ENCODE data around the gene FGF12.

FGF12 gene

DNA sequence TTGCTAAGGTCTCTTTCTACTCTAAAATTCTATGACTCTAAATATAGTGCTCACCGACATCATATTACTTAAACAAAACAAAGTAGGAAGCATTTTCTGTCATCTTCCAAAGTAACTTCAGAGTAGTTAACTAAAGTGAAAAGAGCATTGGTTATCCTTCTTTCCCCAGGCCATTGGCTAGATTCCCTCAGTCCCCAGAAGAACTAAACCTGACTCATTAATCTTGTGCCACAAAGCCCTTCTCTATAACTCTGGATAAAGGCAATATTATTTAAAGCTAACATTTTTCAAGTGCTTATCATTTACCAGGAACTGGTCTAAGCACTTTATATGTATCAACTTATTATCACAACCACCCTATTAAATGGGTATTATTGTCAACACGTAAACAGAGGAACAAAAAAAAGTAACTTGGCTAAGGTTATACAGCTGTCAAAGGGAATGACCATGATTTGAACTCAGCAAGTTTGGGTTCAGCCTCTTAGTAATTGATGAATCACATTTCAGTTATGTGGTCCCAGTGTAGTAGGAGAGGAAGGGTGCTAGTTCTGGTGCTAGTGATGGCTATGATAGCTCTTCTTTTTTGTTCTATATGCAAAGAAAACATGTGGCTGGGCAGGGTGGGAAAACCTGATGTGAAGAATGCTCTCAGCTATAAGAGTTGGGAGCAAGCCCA, 304.9 kb downstream of the FGF12 start:
- in situ Hi-C loops (cut with MboI; ENCODE audit: low sequenced_read_pairs): no loop called here

- in situ Hi-C loops (cut with MboI; ENCODE audit: low sequenced_read_pairs): no loop called here
Measured at GRCh38 chr3:192419312-192419711, 308.0 kb downstream of the FGF12 start.

DNA sequence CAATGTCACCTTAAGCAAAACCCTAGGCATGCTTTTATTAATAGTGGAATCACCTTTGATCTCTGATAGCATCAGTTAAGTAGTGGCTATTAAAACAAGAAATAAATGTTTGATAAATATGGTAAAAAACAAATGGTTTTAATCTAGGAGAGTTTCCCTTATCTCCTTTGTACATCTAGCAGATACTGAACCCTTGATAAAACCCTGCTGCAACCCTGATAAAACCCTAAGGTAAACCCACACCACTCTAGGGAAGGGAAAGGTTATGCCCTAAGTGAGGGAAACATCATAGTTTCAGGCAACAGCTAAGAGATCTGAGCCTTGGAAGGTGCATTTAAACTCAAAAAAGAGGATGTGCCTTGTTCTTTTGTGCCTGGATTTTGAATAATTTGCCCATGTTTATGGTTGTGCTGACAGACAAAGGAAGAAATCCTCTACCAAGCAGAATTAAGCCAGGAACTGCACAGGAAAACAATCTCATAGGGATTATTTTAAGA, 309.7 kb downstream of the FGF12 start:
- in situ Hi-C loops (cut with MboI; ENCODE audit: low sequenced_read_pairs): no loop called here

DNA sequence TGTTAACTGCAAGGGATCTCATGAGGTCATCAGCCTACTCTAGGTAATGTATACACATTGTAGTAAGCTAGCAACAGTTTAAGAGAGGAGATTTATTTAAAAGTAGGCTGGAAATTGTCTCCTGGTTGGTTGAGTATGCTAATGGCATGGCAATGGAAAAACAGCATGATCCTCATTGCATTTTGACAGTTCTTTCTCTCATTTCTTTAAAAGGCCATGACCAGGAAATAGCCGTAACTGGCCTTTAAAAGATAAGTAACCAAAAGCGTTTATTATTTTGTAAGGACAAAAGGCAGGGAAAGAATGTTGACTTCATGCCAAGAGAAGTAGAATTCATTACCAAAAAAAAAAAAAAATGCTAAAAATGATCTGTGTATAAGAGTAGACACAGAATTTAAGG, 310.3 kb downstream of the FGF12 start:
- in situ Hi-C loops (cut with MboI; ENCODE audit: low sequenced_read_pairs): no loop called here

GRCh38 chr3:192413461-192413860, 313.9 kb downstream of the FGF12 start:
- in situ Hi-C loops (cut with MboI; ENCODE audit: low sequenced_read_pairs): no loop called here

- in situ Hi-C loops (cut with MboI; ENCODE audit: low sequenced_read_pairs): no loop called here
Measured at GRCh38 chr3:192410684-192410960, 316.7 kb downstream of the FGF12 start.

GRCh38 chr3:192409838-192410683, 317.3 kb downstream of the FGF12 start:
- in situ Hi-C loops (cut with MboI; ENCODE audit: low sequenced_read_pairs): no loop called here

DNA sequence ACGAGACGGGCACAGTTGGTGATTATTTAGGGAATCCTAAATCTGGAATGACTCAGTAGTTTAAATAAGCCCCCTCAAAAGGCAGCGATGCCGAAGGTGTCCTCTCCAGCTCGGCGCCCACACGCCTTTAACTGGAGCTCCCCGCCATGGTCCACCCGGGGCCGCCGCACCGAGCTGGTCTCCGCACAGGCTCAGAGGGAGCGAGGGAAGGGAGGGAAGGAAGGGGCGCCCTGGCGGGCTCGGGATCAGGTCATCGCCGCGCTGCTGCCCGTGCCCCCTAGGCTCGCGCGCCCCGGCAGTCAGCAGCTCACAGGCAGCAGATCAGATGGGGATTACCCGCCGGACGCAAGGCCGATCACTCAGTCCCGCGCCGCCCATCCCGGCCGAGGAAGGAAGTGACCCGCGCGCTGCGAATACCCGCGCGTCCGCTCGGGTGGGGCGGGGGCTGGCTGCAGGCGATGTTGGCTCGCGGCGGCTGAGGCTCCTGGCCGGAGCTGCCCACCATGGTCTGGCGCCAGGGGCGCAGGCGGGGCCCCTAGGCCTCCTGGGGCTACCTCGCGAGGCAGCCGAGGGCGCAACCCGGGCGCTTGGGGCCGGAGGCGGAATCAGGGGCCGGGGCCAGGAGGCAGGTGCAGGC, 318.0 kb downstream of the FGF12 start:
- in situ Hi-C loops (cut with MboI; ENCODE audit: low sequenced_read_pairs): no loop called here

- in situ Hi-C loops (cut with MboI; ENCODE audit: low sequenced_read_pairs): no loop called here
Measured at GRCh38 chr3:192408647-192409200, 318.6 kb downstream of the FGF12 start.

DNA sequence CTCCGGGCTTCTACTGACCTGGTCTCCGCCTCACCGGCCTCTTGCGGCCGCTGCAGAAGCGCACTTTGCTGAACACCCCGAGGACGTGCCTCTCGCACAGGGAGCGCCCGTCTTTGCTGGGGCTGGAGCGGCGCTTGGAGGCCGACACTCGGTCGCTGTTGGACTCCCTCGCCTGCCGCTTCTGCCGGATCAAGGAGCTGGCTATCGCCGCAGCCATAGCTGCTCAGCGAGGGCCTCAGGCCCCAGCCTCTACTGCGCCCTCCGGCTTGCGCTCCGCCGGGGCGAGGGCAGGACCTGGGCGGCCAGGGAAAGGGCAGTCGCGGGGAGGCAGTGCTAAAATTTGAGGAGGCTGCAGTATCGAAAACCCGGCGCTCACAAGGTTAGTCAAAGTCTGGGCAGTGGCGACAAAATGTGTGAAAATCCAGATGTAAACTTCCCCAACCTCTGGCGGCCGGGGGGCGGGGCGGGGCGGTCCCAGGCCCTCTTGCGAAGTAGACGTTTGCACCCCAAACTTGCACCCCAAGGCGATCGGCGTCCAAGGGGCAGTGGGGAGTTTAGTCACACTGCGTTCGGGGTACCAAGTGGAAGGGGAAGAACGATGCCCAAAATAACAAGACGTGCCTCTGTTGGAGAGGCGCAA, 319.2 kb downstream of the FGF12 start:
- in situ Hi-C loops (cut with MboI; ENCODE audit: low sequenced_read_pairs): no loop called here

- in situ Hi-C loops (cut with MboI; ENCODE audit: low sequenced_read_pairs): no loop called here
Measured at GRCh38 chr3:192399767-192400166, 327.6 kb downstream of the FGF12 start.

GRCh38 chr3:192397012-192397411, 330.3 kb downstream of the FGF12 start:
- in situ Hi-C loops (cut with MboI; ENCODE audit: low sequenced_read_pairs): no loop called here

DNA sequence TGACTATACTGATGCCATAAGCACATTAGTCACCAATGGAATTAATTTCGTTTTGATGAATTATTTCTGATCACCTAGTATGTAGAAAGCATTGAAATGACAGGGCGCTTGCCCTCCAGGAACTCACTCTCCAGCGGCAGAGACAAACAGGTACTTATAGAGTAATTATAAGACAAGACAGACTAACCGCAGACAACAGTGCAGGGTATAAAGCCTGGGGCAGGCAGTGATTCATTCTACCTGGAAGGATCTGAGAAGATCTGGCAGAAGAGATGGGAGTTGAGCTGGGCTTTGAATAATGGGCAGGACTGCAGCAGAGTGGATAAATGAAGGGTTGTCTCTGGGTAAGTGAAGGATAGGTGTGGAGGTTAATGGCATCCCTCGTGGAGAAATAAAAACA, 331.8 kb downstream of the FGF12 start:
- in situ Hi-C loops (cut with MboI; ENCODE audit: low sequenced_read_pairs): no loop called here

DNA sequence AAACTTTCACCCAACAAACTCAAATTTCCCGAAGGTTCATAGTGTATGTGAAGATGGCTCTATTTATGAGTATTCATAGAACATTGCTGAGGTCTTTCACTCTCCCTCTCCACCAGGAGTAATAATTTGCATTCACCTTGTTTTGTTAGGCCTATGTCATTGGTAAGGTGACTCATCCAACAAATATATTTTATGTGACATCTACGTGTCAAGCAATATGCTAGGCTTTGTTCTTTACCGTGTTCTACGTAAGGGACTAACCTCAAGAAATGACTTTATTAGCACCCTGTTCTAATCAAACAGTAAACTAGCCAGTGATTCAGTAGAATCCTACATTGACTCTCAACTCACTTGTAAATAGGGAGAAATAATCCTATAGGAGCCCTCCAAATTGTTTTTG, 334.4 kb downstream of the FGF12 start:
- in situ Hi-C loops (cut with MboI; ENCODE audit: low sequenced_read_pairs): no loop called here

- in situ Hi-C loops (cut with MboI; ENCODE audit: low sequenced_read_pairs): no loop called here
Measured at GRCh38 chr3:192382861-192383260, 344.5 kb downstream of the FGF12 start.

DNA sequence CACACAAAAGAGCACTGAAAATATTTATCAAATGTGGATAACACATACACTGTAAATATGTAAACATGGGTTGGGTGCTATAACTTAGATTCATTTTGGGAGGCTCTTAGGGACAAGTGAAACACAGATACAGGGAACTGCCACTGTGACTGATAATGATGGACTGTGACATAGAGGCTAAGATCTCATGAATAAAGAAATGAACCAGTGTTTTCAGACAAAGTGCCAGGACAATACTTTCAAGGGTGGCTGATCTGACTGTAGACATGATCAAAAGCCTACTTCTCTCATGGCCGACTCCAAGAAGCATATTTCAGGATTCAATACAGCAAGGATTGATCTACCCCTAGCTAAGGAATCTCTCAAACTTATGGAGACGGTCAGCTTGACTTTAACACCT, 353.8 kb downstream of the FGF12 start:
- in situ Hi-C loops (cut with MboI; ENCODE audit: low sequenced_read_pairs): no loop called here

- in situ Hi-C loops (cut with MboI; ENCODE audit: low sequenced_read_pairs): no loop called here
Measured at GRCh38 chr3:192373032-192373431, 354.3 kb downstream of the FGF12 start.

DNA sequence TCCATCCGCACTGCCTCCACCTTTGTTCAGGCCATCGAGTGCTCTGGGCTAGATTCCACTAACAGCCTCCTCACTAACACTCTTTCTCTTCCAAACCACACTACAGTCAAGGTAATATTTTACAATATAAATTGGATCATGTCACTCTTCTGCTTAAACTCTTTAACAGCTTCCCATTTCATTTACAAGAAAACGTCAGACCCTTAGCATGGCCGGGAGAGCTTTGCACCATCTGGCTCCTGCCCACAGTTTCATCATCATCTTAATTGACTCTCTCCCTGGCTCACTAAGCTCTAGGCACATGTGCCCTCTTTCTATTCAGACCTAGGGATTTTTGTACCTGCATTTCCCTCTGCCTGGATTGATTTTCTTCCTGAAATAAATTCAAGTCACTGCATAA, 354.7 kb downstream of the FGF12 start:
- in situ Hi-C loops (cut with MboI; ENCODE audit: low sequenced_read_pairs): no loop called here

- in situ Hi-C loops (cut with MboI; ENCODE audit: low sequenced_read_pairs): no loop called here
Measured at GRCh38 chr3:192371870-192372400, 355.4 kb downstream of the FGF12 start.

DNA sequence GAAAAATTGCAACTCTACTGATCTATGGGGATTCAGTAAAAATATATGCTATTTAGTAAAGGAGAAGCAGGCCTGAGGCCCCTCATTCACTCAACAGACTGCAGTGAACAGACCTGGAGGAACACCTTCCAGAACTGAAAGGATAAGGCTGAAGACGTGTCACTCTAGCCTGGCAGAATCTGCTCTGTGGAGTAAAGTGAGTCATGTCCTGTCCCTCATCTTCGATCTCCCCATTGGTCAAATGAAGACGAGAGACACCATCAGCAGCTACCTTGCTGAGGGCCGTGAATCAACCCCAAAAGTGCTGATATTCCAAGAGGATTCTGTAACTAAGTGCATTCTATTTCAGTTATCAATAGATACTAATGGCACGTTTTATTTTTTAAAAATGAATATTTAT, 359.7 kb downstream of the FGF12 start:
- in situ Hi-C loops (cut with MboI; ENCODE audit: low sequenced_read_pairs): no loop called here

DNA sequence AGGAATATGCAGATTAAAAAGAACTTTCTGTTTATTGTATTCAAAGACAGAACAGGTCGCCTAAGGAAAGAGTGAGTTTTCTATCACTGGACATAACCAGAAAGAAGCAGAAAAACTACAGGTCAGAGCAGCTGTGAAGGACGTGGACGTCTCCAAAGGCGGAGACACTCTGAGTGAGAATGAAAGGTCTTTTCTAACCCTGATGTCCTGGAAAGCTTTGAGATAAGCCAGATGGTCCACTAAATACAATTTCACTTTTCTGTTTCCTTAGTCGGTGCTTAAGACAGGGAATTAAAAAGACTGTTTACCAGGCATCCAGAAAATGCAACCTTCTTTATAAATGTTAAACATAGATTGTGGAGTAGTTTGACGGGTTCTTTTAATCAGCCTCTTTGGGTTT, 360.4 kb downstream of the FGF12 start:
- in situ Hi-C loops (cut with MboI; ENCODE audit: low sequenced_read_pairs): no loop called here
